Hematopoietic multipotent progenitor cell treated with erythropoietin and hydrocortisone succinate and interleukin-3 and kit ligand, for 15 days (in vitro differentiated cells): ENCODE measurements around the gene MAP2K5.
A peak's percentile ranks its signal among the peaks of the same experiment; 100 is the strongest.
"Not testable (repeated sequence)": the region's sequence is repeated elsewhere in the genome, so short reads cannot be mapped to it uniquely, and the experiment has no call there.

Source experiments
- DNase-seq: peaks from one replicate; pipeline ENCODE4 v3.0.0-alpha.2; 2015; ENCODE audit warnings: low spot score

MAP2K5 gene

DNA sequence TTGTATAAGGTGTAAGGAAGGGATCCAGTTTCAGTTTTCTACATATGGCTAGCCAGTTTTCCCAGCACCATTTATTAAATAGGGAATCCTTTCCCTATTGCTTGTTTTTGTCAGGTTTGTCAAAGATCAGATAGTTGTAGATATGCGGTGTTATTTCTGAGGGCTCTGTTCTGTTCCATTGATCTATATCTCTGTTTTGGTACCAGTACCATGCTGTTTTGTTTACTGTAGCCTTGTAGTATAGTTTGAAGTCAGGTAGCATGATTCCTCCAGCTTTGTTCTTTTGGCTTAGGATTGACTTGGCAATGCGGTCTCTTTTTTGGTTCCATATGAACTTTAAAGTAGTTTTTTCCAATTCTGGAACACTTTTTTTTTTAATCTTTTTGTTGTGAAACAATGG, 130.3 kb downstream of the MAP2K5 start:
- not testable (repeated sequence) for DNase-seq

GRCh38 chr15:67674983-67675382, 132.5 kb downstream of the MAP2K5 start:
- DNase-seq = no peak

DNA sequence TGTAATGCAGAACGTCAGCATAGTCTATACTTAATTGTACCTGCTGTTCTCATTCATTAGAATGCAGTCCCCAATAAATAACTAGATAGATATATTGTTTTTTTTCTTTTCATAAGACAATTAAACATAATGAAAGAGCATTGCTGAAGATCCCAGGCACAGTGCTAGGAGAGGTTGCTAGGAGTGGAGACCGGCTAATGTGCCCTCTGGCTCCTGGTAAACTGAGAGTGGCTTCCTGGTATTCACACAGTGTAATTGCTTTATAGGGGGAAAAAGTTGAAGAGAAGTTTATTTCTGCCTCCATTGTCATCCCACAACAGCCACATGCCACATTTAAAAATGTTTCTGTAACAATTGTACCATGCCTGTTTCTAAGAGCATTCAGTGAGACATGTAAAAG, 135.6 kb downstream of the MAP2K5 start:
- DNase-seq = no peak

GRCh38 chr15:67678993-67679392, 136.5 kb downstream of the MAP2K5 start:
- DNase-seq = no peak

GRCh38 chr15:67680641-67681040, 138.1 kb downstream of the MAP2K5 start:
- DNase-seq = no peak

- peak; percentile 11 for DNase-seq
Measured at GRCh38 chr15:67685008-67685599, 142.6 kb downstream of the MAP2K5 start.

DNA sequence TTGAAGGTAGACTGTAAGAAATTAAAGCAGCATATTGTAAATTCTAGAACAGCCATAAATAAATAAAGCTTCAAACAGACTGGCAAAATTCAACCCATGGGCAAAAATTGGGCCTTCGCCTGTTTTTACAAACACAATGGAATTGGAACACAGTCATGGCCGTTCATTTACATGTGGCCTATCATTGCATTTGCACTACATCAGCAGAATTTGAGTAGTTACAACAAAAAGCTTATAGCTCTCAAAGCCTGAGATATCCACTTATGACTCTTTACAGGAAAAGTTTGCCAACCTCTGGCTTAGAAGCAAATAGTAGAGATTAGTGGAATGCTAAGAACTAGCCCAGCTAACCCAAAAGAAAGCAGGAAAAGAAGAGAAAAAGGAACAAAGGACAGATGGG, 143.2 kb downstream of the MAP2K5 start:
- no peak for DNase-seq

GRCh38 chr15:67690936-67691335, 148.4 kb downstream of the MAP2K5 start:
- DNase-seq = no peak

- no peak for DNase-seq
Measured at GRCh38 chr15:67691450-67691849, 148.9 kb downstream of the MAP2K5 start.

DNA sequence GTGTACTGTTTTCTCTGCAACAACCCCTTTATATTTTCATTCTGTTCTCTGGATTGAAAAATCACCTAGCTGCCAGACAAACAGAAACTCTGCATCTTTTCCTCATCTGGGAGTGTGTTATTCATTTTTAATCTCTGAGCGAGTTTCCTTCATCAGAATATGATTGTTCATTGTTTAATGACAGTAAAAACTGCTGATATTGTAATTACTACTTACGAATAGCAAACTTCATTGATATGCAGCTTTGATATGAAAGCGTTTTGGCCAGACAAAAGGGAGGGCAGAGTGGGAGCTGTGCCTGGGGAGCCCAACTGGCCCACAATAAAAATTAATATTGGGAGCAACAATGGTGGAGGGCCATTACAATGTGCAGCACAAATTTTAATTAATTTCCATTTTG, 150.1 kb downstream of the MAP2K5 start:
- no peak for DNase-seq

GRCh38 chr15:67696087-67696486, 153.6 kb downstream of the MAP2K5 start:
- DNase-seq = no peak

- DNase-seq = no peak
Measured at GRCh38 chr15:67700023-67700422, 157.5 kb downstream of the MAP2K5 start.

DNA sequence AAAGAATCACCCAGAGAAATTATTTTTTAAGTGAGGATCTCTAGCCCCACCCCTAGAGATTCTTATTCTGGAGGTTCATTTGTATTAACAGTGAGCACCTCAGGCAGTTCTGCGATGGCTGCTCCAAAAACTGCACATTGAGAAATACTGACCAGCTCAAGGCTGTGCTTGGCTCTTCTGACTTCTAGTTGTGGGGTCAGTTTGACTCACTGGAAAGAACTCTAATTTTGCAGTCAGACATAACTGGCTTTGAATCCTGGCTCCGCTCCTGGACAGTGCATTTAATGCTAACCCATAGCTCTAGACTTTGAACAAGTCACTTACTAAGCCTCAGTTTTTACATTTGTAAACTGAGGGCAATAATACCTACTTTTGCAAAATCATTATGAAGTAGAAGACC, 159.2 kb downstream of the MAP2K5 start:
- DNase-seq = no peak

DNA sequence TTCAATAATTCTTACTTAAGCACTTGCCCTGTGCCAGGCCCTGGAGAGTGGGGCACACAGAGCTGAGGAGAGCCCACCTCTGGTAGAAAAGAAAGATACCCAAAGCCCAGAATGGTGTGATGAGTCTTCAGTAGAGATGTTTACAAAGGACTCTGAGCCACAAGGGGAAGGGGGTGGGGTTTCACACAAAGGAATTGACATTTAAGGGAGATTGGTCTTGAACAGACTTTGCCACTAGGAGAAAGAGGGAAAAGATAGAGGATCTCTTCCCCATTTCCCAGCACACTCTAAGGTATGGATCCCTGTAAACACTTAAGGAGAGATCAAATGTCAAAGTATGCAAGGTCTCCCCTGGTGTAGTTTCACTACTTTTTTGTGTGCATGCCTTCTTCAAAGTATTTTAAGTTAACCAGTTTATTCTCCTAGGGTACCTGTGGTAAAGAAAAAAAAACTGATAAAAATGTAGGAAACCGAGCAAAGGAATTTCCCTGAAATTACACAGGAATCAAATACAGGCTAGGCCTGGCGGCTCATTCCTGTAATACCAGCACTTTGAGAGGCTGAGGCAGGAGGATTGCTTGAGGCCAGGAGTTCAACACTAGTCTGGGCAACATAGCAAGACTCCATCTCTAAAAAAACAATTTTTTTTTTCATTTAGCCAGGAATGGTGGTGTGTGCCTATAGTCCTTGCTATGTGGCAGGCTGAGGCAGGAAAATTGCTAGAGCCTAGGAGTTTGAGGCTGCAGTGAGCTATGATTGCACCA, 165.2 kb downstream of the MAP2K5 start:
- DNase-seq = no peak

DNA sequence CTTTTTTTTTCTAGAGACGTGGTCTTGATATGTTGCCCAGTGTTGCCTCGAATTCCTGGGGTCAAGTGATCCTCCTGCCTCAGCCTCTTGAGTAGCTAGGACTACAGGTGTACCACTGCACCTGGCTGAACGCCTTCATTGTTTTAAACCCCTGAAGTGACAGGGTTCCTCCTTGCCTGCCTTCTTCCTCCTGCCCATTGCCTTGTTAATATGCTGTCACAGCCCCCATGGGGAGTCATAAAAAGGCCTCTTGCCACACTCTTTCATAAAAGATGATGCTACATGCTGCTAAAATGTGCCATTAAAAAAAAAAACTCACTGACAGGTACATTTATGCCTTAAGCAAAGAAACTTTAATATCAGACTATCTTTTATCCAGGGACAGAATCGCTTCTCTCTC, 166.0 kb downstream of the MAP2K5 start:
- no peak for DNase-seq

DNA sequence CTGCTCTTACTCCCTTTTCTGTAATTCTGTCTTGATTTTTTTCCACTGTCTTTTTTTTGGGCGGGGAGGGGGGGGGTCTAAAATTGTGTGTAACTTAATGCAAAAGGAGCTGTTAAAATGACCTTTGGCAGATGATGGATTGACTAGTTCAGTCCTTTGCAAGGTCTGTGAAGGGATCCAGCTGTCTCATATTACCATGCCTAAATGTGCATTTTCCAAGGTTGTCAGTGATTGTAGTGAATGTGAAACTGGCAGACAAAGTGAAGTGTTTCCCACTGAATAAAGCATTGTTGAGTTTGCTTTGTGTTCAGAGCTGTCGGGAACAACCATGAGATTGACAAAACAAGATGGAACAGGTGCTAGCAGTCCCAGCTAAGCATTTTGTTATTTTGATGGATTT, 172.7 kb downstream of the MAP2K5 start:
- DNase-seq = no peak

DNA sequence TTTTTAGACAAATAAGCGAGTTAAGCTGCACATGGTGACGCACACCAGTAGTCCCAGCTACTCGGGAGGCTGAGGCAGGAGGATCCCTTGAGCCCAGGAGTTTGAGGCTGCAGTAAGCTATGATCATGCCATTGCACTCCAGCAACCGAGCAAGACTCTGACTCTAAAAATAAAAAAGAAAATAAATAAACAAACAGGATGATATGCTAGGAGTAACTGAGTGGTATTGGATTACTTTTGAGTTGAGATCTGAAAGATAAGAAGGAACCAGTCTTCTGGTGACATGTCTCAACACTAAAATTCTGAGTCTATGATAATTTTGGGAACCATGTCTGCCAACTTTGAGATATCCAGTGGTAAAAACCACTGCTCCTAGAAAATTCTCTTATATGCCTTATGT, 173.7 kb downstream of the MAP2K5 start:
- no peak for DNase-seq

DNA sequence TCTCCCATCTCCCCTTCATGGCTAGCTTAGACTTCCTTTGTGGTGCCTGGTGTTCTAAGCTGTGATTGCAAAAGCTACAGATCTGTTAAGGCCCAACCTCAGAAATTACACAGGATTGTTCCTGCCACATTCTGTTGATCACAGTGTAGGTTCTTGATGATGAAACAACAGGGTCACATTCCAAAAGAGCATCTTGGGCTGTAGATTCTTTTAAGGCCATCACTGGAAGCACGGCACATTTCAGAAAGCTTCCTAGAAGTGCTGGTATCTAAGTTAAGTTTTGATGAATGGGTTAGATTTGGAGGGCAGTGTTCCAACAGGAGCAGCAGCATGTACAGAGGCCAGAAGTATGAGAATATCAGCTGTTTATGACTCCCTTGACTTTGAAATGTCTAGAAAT, 175.3 kb downstream of the MAP2K5 start:
- DNase-seq = no peak

DNA sequence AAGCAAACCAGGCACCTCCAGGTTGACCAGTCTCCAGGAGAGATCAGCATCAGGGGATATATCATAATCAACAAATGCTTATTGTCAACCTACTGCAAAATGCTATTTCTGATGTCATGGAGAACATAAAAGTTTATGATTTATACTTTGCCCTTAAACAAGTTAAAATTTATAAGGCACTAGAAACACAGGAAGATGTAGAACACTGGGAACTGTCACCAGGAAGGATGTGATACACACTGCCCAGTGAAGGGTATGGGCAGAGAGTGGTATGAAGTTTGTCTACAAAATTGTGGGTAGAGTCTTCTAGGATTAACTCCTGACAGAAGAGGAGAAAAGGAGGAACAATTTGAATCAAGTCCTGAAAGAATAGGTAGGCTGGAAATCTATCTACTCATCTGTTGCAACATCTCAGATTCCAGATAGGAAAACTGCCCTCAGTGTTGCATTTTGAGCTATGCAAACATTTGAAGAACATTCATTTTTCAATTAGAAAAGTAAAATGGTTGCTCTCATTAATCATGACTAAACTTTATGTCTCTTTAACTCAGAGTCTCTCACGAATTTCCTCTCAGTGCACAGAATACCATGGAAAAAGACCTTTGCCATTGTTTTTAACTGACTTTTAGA, 176.9 kb downstream of the MAP2K5 start:
- DNase-seq = no peak

DNA sequence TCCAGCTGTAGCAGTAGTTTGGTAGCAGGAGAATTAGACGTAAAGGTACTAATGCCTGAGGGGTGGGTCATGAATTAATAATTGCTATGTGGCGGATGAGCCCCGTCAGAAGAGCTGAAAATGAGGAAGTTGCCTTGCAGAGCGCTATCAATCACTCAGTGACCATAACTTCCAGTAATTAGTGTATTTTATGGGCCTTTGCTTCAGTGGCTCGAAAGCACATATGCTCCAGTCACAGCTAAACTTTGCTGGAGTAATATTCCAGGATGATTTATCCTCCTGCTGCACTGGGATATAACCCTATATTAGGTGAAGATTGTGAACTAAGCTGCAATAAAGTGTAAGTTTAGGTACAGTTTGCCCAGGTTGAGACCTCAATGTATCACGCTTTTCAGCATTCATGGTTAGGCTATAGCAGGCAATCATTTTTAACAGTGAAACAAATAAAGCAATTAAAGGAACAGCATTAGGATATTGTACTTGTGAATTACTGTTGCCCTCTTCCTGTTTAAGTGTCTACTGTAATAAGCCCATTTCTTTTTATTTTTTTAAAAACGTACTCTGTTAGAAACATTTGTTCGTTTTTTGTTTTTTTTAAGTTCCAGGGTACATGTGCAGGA, 178.2 kb downstream of the MAP2K5 start:
- no peak for DNase-seq

GRCh38 chr15:67722030-67722817, 179.7 kb downstream of the MAP2K5 start:
- DNase-seq = no peak

- no peak for DNase-seq
Measured at GRCh38 chr15:67723294-67724024, 181.0 kb downstream of the MAP2K5 start.
